ENCODE results near the gene ALDH9A1. TPM values are rescaled to one million over a fixed set of nuclear protein-coding genes. Genes with fewer than 3 reads are reported as not detected.
A peak's percentile ranks its signal among the peaks of the same experiment; 100 is the strongest.
"Not testable (repeated sequence)": the region's sequence is repeated elsewhere in the genome, so short reads cannot be mapped to it uniquely, and the experiment has no call there.

The ALDH9A1 gene
- total RNA-seq (10 to 100 TPM; 40.9 to 69.3 (median 49.9) TPM), polyA plus RNA-seq (10 to 100 TPM; 30.4 to 37.0 (median 33.6) TPM)
- long read RNA-seq, donor 1, transcript ALDH9A1-201 (11 exons, 2,696 nt) = major isoform, 76 of 80 reads
- long read RNA-seq, donor 1, partial matches to known transcripts = 2 of 80 reads
- long read RNA-seq, donor 1, other reads (novel, unspliced or antisense) = 1 of 80 reads
- long read RNA-seq, donor 2, transcript ALDH9A1-201 (11 exons, 2,696 nt) = major isoform, 88 of 93 reads
- long read RNA-seq, donor 2, partial matches to known transcripts = 2 of 93 reads
- long read RNA-seq, donor 2, other reads (novel, unspliced or antisense) = 2 of 93 reads

DNA sequence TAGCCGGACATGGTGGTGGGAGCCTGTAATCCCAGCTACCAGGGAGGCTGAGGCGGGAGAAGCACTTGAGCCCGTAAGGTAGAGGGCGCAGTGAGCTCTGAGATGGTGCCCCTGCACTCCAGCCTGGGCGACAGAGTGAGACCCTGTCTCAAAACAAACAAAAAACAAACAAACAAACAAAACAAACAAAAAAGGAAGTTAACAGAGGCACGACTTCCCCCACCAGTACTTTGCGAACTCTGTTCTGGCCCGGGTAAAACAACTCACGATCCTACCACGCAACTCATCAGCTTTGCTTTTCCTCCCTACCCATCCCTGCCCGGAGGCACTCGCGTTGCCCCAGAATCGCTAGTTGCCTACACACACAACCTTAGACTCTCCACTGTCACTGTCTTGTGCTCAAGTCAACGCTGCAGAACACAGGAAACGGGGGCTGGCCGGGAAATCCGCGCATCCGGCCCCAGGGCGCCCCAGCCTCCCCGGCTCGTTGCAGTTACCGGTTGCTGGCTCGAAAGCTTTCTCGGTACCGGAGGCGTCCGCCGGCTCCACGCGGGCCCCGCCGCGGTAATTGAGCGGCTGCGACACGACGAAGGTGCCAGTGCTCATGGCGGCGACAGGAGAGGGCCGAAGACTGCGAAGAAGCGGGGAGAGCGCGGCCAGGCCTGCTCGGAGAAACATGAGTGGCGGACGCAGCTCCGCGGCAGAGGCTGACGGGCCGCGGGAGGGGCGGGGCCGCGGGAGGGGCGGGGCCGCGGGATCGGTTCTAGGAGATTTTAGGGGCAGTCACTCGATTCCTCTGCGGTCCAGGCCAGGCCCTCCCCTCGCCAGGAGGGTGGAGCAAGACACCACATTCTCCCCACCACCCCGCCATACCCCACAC lies at the start of gene ALDH9A1:
TSS of gene ALDH9A1 (minus strand) at position 682 of the 880 bp plus-strand sequence. CDS start at position 678, 4 bp downstream.
- DNase-seq = peak; percentile 93 to 94
- 1% methylated on average over 50 to 65 of the region's 65 CpGs for WGBS, 3 donors
- Histone ChIP-seq H3K9me3 (no peaks in the 10 kb centered on the region), H3K4me3 (peak within 1 kb of the TSS; percentile 77), H3K36me3 (ENCODE audit: insufficient read depth in 1 of 2, low read depth in 1 of 2) (peaks cover 0 to 5% of the 10 kb centered on the region in 2 donors), H3K27me3 (ENCODE audit: insufficient read depth in 3 of 3, low read length in 2 of 3) (no peaks in the 10 kb centered on the region), H3K4me1 (peaks cover 16% of the 10 kb centered on the region), H3K27ac (peak within 1 kb of the TSS; percentile 91)
- TF ChIP-seq, protein P1, sequence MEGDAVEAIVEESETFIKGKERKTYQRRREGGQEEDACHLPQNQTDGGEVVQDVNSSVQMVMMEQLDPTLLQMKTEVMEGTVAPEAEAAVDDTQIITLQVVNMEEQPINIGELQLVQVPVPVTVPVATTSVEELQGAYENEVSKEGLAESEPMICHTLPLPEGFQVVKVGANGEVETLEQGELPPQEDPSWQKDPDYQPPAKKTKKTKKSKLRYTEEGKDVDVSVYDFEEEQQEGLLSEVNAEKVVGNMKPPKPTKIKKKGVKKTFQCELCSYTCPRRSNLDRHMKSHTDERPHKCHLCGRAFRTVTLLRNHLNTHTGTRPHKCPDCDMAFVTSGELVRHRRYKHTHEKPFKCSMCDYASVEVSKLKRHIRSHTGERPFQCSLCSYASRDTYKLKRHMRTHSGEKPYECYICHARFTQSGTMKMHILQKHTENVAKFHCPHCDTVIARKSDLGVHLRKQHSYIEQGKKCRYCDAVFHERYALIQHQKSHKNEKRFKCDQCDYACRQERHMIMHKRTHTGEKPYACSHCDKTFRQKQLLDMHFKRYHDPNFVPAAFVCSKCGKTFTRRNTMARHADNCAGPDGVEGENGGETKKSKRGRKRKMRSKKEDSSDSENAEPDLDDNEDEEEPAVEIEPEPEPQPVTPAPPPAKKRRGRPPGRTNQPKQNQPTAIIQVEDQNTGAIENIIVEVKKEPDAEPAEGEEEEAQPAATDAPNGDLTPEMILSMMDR (IDR thresholded peaks at IDR 0.05) = peak; percentile 33
- intact Hi-C loops (cut with DNase I) = loop anchor here in 1 of 2 donors (5.0 kb wide), 4 partner anchors 66 to 214 kb away; partner anchors contain the start of genes MGST3 and UCK2
- peak; percentile 90 to 94 (median 93) for ATAC-seq

DNA sequence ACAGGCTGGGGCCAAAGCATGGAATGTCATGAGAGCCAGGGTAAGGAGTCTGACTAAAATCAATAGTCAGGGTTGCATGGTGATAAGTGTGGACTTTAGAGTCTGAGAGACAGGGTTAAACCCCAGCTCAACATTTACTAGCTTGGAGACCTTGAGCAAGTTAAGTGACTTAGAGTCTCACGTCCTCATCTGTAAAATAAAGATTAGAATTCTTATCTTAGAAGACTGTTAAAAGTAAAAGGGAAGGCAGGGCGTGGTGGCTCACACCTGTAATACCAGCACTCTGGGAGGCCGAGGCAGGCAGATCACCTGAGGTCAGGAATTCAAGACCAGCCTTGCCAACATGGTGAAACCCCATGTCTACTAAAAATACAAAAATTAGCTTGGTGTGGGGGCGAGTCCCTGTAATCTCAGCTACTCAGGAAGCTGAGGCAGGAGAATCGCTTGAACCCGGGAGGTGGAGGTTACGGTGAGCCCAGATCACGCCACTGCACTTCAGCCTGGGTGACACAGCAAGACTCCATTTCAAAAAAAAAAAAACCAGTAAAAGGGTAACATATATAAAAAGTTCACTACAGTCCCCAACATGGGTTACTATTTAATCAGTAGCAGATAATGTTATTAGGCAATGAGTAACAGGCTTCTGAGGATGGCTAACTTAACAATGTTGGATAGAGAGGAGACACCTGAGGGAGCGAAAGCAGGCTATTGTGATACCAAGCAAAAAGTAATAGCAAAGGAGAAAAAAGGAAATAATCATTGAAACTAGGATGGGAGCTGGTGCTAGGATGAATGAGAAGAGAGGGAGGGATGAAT lies 49.5 kb upstream of the ALDH9A1 start:
- Histone ChIP-seq H3K4me1 (no peaks in the 10 kb centered on the region), H3K4me3 (no peak overlapping the region), H3K36me3 (ENCODE audit: insufficient read depth in 1 of 2, low read depth in 1 of 2) (peaks cover 3 to 51% of the 10 kb centered on the region in 2 donors), H3K27ac (no peak overlapping the region), H3K9me3 (no peaks in the 10 kb centered on the region), H3K27me3 (ENCODE audit: insufficient read depth in 3 of 3, low read length in 2 of 3) (no peaks in the 10 kb centered on the region)
- ATAC-seq = no peak
- DNase-seq = no peak
- intact Hi-C loops (cut with DNase I) = no loop called here
- WGBS, 3 donors = 93 to 97% (median 94%) methylated on average over 9 of the region's 9 CpGs
- TF ChIP-seq, protein P1 (IDR thresholded peaks at IDR 0.05) = no peak

DNA sequence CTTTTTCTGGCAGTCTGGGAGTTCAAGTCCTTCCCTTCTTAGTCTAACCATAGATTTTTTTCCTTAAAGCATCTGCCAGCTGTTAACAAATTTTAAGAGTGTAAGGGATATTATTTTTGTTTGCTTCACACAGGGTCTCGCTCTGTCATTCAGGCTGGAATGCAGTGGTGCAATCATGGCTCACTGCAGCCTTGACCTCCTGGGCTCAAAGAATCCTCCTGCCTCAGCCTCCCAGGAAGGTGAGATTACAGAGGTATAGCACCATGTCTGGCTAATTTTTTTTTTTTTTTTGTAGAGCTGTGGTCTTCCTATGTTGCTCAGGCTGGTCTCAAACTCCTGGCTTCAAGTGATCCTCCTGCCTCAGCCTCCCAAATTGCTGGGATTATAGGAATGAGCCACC lies 46.6 kb upstream of the ALDH9A1 start:
- DNase-seq; H3K4me1 ChIP-seq; H3K27ac ChIP-seq; H3K4me3 ChIP-seq; H3K27me3 ChIP-seq (ENCODE audit: insufficient read depth in 3 of 3, low read length in 2 of 3); ATAC-seq; intact Hi-C loops (cut with DNase I); H3K9me3 ChIP-seq: not testable (repeated sequence)
- WGBS, 3 donors = 98 to 100% (median 100%) methylated on average over 1 of the region's 1 CpG
- peaks cover 9 to 67% of the 10 kb centered on the region in 2 donors for H3K36me3 ChIP-seq (ENCODE audit: insufficient read depth in 1 of 2, low read depth in 1 of 2)

DNA sequence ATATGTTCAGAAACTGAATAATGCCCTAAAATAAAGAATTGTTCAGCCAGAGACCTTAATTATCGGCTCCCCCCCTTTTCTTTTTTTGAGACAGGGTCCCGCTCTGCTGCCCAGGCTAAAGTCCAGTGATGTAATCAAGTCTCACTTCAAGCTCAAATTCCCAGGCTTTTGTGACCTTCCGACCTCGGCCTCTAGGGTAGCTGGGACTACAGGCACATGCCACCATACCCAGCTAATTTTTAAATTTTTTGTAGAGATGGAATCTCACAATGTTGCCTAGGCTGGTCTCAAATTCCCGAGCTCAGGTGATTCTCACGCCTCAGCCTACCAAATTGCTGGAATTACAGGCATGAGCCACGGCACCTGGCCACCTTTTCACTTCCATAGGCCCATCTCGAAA lies 43.8 kb upstream of the ALDH9A1 start:
- DNase-seq (no peak), ATAC-seq (no peak)
- H3K9me3 ChIP-seq = no peaks in the 10 kb centered on the region
- no peak overlapping the region for H3K4me3 ChIP-seq
- H3K27me3 ChIP-seq (ENCODE audit: insufficient read depth in 3 of 3, low read length in 2 of 3) = no peaks in the 10 kb centered on the region
- 88 to 96% (median 95%) methylated on average over 8 of the region's 8 CpGs for WGBS, 3 donors
- H3K4me1 ChIP-seq = peaks cover 12% of the 10 kb centered on the region
- intact Hi-C loops (cut with DNase I) = no loop called here
- no peak overlapping the region for H3K27ac ChIP-seq
- H3K36me3 ChIP-seq (ENCODE audit: insufficient read depth in 1 of 2, low read depth in 1 of 2) = peaks cover 9 to 52% of the 10 kb centered on the region in 2 donors
- TF ChIP-seq, protein P1 (IDR thresholded peaks at IDR 0.05) = no peak

All from psoas muscle (tissue), 8 donors.